ENCODE data around the gene TMEM47.

Gene TMEM47

GRCh38 chrX:34655501-34656455 lies 1.3 kb downstream of the TMEM47 start:
- peak in 1 of 2 donors; percentile 35 for DNase-seq (ENCODE audit: low read depth in 2 of 2)
- peak overlapping the region; percentile 70 to 75 for H3K4me3 ChIP-seq (replicated peaks in 1 of 2; ENCODE audit: low read depth in 2 of 2, low read length in 2 of 2)
- no peak for TF ChIP-seq CTCF (IDR thresholded peaks at IDR 0.05; ENCODE audit: low read depth, low read length)

- TF ChIP-seq CTCF (IDR thresholded peaks at IDR 0.05; ENCODE audit: low read depth, low read length): no peak
- DNase-seq (ENCODE audit: low read depth in 2 of 2): peak in 1 of 2 donors; percentile 22
- H3K4me3 ChIP-seq (replicated peaks in 1 of 2; ENCODE audit: low read depth in 2 of 2, low read length in 2 of 2): peak overlapping the region; percentile 70 to 75
Observed at GRCh38 chrX:34654696-34655490, 2.2 kb downstream of the TMEM47 start.

GRCh38 chrX:34653811-34654210 lies 3.3 kb downstream of the TMEM47 start:
- peak overlapping the region in 1 of 2 donors; percentile 70 for H3K4me3 ChIP-seq (replicated peaks in 1 of 2; ENCODE audit: low read depth in 2 of 2, low read length in 2 of 2)
- no peak for TF ChIP-seq CTCF (IDR thresholded peaks at IDR 0.05; ENCODE audit: low read depth, low read length)
- DNase-seq (ENCODE audit: low read depth in 2 of 2): peak in 1 of 2 donors; percentile 50

- TF ChIP-seq CTCF (IDR thresholded peaks at IDR 0.05; ENCODE audit: low read depth, low read length): no peak
- DNase-seq (ENCODE audit: low read depth in 2 of 2): no peak
- H3K4me3 ChIP-seq (replicated peaks in 1 of 2; ENCODE audit: low read depth in 2 of 2, low read length in 2 of 2): no peak overlapping the region
Observed at GRCh38 chrX:34642849-34643248, 14.2 kb downstream of the TMEM47 start.

GRCh38 chrX:34638116-34638515 lies 19.0 kb downstream of the TMEM47 start:
- peak; percentile 31 for TF ChIP-seq CTCF (IDR thresholded peaks at IDR 0.05; ENCODE audit: low read depth, low read length)

GRCh38 chrX:34634349-34634748 lies 22.7 kb downstream of the TMEM47 start:
- DNase-seq (ENCODE audit: low read depth in 2 of 2): no peak
- no peak overlapping the region for H3K4me3 ChIP-seq (replicated peaks in 1 of 2; ENCODE audit: low read depth in 2 of 2, low read length in 2 of 2)
- no peak for TF ChIP-seq CTCF (IDR thresholded peaks at IDR 0.05; ENCODE audit: low read depth, low read length)

More at GRCh38 chrX:34638116-34638515, 19.0 kb downstream of the TMEM47 start:
- peak; percentile 57 to 70 for DNase-seq (ENCODE audit: low read depth in 2 of 2)
- no peak overlapping the region for H3K4me3 ChIP-seq (replicated peaks in 1 of 2; ENCODE audit: low read depth in 2 of 2, low read length in 2 of 2)

All from cardiac fibroblast (primary cell).